HepG2 (cell line): Measurements from ENCODE around the gene TRMT112. TPM values are rescaled to one million over a fixed set of nuclear protein-coding genes. Genes with fewer than 3 reads are reported as not detected.
A peak's percentile ranks its signal among the peaks of the same experiment; 100 is the strongest.

Experiments
- ARNTL ChIP-seq: sonication (generic); formaldehyde crosslinking; IDR thresholded peaks from 2 replicates; pipeline ENCODE4 v1.4.0; 2020; ENCODE audit warnings: mild to moderate bottlenecking, missing genetic modification reagents
- BCLAF1 ChIP-seq: fragments of 450-650 bp; IDR thresholded peaks from 2 replicates; pipeline ENCODE4 v1.6.1; 2017; ENCODE audit warnings: mild to moderate bottlenecking
- CREBL2 ChIP-seq: sonication (generic); formaldehyde crosslinking; IDR thresholded peaks from 2 replicates; pipeline ENCODE4 v1.8.1; 2023; ENCODE audit warnings: missing genetic modification reagents, mild to moderate bottlenecking, borderline replicate concordance
- DMAP1 ChIP-seq: IDR thresholded peaks from 2 replicates; pipeline ENCODE4 v1.6.1; 2016
- DPF2 ChIP-seq: sonication (generic); formaldehyde crosslinking; IDR thresholded peaks from 2 replicates; pipeline ENCODE4 v1.4.0; 2020; ENCODE audit warnings: mild to moderate bottlenecking, low read depth, missing genetic modification reagents, borderline replicate concordance
- ELF1 ChIP-seq: sonication (generic); formaldehyde crosslinking; IDR thresholded peaks from 2 replicates; pipeline ENCODE4 v1.4.0; 2020; ENCODE audit warnings: missing genetic modification reagents
- KLF12 ChIP-seq: sonication (generic); formaldehyde crosslinking; IDR thresholded peaks from 2 replicates; pipeline ENCODE4 v1.4.0; 2020; ENCODE audit warnings: missing genetic modification reagents, borderline replicate concordance
- MZF1 ChIP-seq: sonication (generic); formaldehyde crosslinking; IDR thresholded peaks from 2 replicates; pipeline ENCODE4 v1.8.1; 2023; ENCODE audit warnings: mild to moderate bottlenecking, missing genetic modification reagents, borderline replicate concordance
- NONO ChIP-seq, 2 experiments: fragments of 450-650 bp in 1 of 2; sonication (generic) in 1 of 2; formaldehyde crosslinking in 1 of 2; IDR thresholded peaks in 1 of 2; conservative IDR thresholded peaks in 1 of 2; 2 replicates each; pipeline versions ENCODE4 v1.6.1 to v1.8.0; 2017 to 2022; ENCODE audit warnings: mild to moderate bottlenecking in 1 of 2, missing genetic modification reagents in 1 of 2, moderate library complexity in 1 of 2
- NR2F6 ChIP-seq, 2 experiments: IDR thresholded peaks; 2 replicates each; pipeline ENCODE4 v1.6.1; 2016; ENCODE audit warnings: antibody characterized with exemption in 1 of 2, mild to moderate bottlenecking in 1 of 2
- PHF5A ChIP-seq: IDR thresholded peaks from one replicate; pipeline ENCODE4 v1.6.1; 2018; ENCODE audit warnings: low read depth, missing genetic modification reagents; ENCODE audit not compliant: unreplicated experiment
- SIN3A ChIP-seq: IDR thresholded peaks from 2 replicates; pipeline ENCODE4 v1.6.1; 2011; ENCODE audit warnings: low read depth, mild to moderate bottlenecking, control low read depth, low read length, borderline replicate concordance
- SP1 ChIP-seq, 2 experiments: fragments of 450-650 bp in 1 of 2; sonication (generic) in 1 of 2; formaldehyde crosslinking in 1 of 2; IDR thresholded peaks; 2 replicates each; pipeline versions ENCODE4 v1.4.0 to v1.6.1; 2016 to 2020; ENCODE audit warnings: missing genetic modification reagents in 1 of 2
- SP2 ChIP-seq: sonication (generic); formaldehyde crosslinking; IDR thresholded peaks from 2 replicates; pipeline ENCODE4 v1.5.1; 2020; ENCODE audit warnings: mild to moderate bottlenecking, missing genetic modification reagents
- TAF1 ChIP-seq: sonication (generic); formaldehyde crosslinking; IDR thresholded peaks from 2 replicates; pipeline ENCODE4 v1.4.0; 2020; ENCODE audit warnings: missing genetic modification reagents
- TGIF2 ChIP-seq: IDR thresholded peaks from 2 replicates; pipeline ENCODE4 v1.6.1; 2016; ENCODE audit warnings: control low read depth, missing compliant biosample characterization
- THAP11 ChIP-seq: IDR thresholded peaks from 2 replicates; pipeline ENCODE4 v1.6.1; 2016; ENCODE audit warnings: missing biosample characterization, missing genetic modification reagents
- ZBTB20 ChIP-seq: sonication (generic); formaldehyde crosslinking; IDR thresholded peaks from 2 replicates; pipeline ENCODE4 v1.8.1; 2023; ENCODE audit warnings: missing genetic modification reagents, low read depth, mild to moderate bottlenecking, borderline replicate concordance
- ZNF510 ChIP-seq: sonication (generic); formaldehyde crosslinking; IDR thresholded peaks from 2 replicates; pipeline ENCODE4 v1.4.0; 2020; ENCODE audit warnings: low read depth, mild to moderate bottlenecking, missing genetic modification reagents
- ZNF556 ChIP-seq: sonication (generic); formaldehyde crosslinking; IDR thresholded peaks from 2 replicates; pipeline ENCODE4 v1.4.0; 2020; ENCODE audit warnings: mild to moderate bottlenecking, missing genetic modification reagents, borderline replicate concordance
- ZNF660 ChIP-seq: sonication (generic); formaldehyde crosslinking; IDR thresholded peaks from 2 replicates; pipeline ENCODE4 v1.5.1; 2020; ENCODE audit warnings: mild to moderate bottlenecking, low read depth, missing genetic modification reagents, borderline replicate concordance
- ZNF773 ChIP-seq: sonication (generic); formaldehyde crosslinking; IDR thresholded peaks from 2 replicates; pipeline ENCODE4 v1.4.0; 2020; ENCODE audit warnings: missing genetic modification reagents, borderline replicate concordance
- polyA plus RNA-seq, 8 experiments: library from polyadenylated mRNA; depleted of rRNA in 3 of 8; stranded (reverse) in 7 of 8; unstranded in 1 of 8; fragments of >200 nt; fragmentation: Illumina TruSeq in 4 of 8; extraction: Trizol in 4 of 8; gene quantifications; 2 replicates each; pipeline versions ENCODE4 v1.2.1 to v1.2.3, GENCODE V29; 2011 to 2016; ENCODE audit warnings: low read depth in 4 of 8, missing spikeins in 1 of 8, mixed read lengths in 1 of 8; ENCODE audit not compliant: insufficient read depth in 1 of 8
- total RNA-seq, 5 experiments: library from RNA; depleted of rRNA; stranded (reverse); fragments of >200 nt; fragmentation: Illumina TruSeq; extraction: Trizol; gene quantifications; 2 replicates each; pipeline ENCODE4 v1.2.3, GENCODE V29; 2016; ENCODE audit warnings: low read depth in 1 of 5
- TF ChIP-seq, protein P1 (sequence below), 2 experiments: sonication (generic) in 1 of 2; formaldehyde crosslinking in 1 of 2; IDR thresholded peaks; 2 replicates each; pipeline versions ENCODE4 v1.4.0 to v1.6.1; 2018 to 2020; ENCODE audit warnings: missing genetic modification reagents in 2 of 2, borderline replicate concordance in 1 of 2, low read depth in 1 of 2, mild to moderate bottlenecking in 1 of 2, missing biosample characterization in 1 of 2
- TF ChIP-seq, protein P2 (sequence below): sonication (generic); formaldehyde crosslinking; IDR thresholded peaks from 2 replicates; pipeline ENCODE4 v1.8.0; 2022; ENCODE audit warnings: mild to moderate bottlenecking, missing genetic modification reagents, borderline replicate concordance

Gene TRMT112
- total and polyA plus RNA-seq, 2 of the 13 experiments (the other 11 are each of a cell fraction or from before 2014, with no cell fraction given) = 186 to 409 TPM

GRCh38 chr11:64269540-64270220, 47.7 kb downstream of the TRMT112 start (continued):
- TF ChIP-seq SIN3A (peak; percentile 83; the same call in 1 of the 2 replicates), ARNTL (CRISPR knock-in tag) (no peak), ZNF660 (CRISPR knock-in tag) (no peak), TAF1 (CRISPR knock-in tag) (no peak), TGIF2 (CRISPR knock-in tag) (no peak; the same call in 1 of the 2 replicates), PHF5A (CRISPR knock-in tag) (no peak), ZNF773 (no peak), ZNF510 (CRISPR knock-in tag) (no peak), SP2 (CRISPR knock-in tag) (peak; percentile 91), SP1 (IDR thresholded peaks at IDR 0.05) (no peak), SP1 (CRISPR knock-in tag; IDR thresholded peaks at IDR 0.05) (peak; percentile 91), ZNF556 (CRISPR knock-in tag) (no peak), BCLAF1 (no peak), KLF12 (CRISPR knock-in tag) (peak; percentile 92), CREBL2 (CRISPR knock-in tag) (no peak), ZBTB20 (CRISPR knock-in tag) (no peak), ELF1 (peak; percentile 100), NR2F6 (IDR thresholded peaks at IDR 0.05) (peak; percentile 52), NR2F6 (CRISPR knock-in tag; IDR thresholded peaks at IDR 0.05) (peak; percentile 83), NONO (IDR thresholded peaks at IDR 0.05) (no peak), NONO (CRISPR knock-in tag; conservative IDR thresholded peaks at IDR 0.05) (peak; percentile 63), DMAP1 (CRISPR knock-in tag) (peak; percentile 75), DPF2 (CRISPR knock-in tag) (no peak), MZF1 (no peak), THAP11 (CRISPR knock-in tag) (peak; percentile 97)
- TF ChIP-seq, protein P1, sequence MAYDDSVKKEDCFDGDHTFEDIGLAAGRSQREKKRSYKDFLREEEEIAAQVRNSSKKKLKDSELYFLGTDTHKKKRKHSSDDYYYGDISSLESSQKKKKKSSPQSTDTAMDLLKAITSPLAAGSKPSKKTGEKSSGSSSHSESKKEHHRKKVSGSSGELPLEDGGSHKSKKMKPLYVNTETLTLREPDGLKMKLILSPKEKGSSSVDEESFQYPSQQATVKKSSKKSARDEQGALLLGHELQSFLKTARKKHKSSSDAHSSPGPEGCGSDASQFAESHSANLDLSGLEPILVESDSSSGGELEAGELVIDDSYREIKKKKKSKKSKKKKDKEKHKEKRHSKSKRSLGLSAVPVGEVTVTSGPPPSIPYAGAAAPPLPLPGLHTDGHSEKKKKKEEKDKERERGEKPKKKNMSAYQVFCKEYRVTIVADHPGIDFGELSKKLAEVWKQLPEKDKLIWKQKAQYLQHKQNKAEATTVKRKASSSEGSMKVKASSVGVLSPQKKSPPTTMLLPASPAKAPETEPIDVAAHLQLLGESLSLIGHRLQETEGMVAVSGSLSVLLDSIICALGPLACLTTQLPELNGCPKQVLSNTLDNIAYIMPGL (CRISPR knock-in tag; IDR thresholded peaks at IDR 0.05; ENCODE audit: borderline replicate concordance in 1 of 2, low read depth in 1 of 2) = peak; percentile 44 to 74; a peak in 3 of 4 replicates
- TF ChIP-seq, protein P2, sequence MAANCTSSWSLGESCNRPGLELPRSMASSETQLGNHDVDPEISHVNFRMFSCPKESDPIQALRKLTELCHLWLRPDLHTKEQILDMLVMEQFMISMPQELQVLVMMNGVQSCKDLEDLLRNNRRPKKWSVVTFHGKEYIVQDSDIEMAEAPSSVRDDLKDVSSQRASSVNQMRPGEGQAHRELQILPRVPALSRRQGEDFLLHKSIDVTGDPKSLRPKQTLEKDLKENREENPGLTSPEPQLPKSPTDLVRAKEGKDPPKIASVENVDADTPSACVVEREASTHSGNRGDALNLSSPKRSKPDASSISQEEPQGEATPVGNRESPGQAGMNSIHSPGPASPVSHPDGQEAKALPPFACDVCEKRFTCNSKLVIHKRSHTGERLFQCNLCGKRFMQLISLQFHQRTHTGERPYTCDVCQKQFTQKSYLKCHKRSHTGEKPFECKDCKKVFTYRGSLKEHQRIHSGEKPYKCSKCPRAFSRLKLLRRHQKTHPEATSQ (CRISPR knock-in tag) = no peak
